ENCODE results near the gene PDCD1LG2.
A peak's percentile ranks its signal among the peaks of the same experiment; 100 is the strongest.
"Not testable (repeated sequence)": the region's sequence is repeated elsewhere in the genome, so short reads cannot be mapped to it uniquely, and the experiment has no call there.

Gene PDCD1LG2

GRCh38 chr9:5510360-5510931, at the start of gene PDCD1LG2:
Gene PDCD1LG2 (plus strand): TSS chr9:5510531. CDS start chr9:5522547, 12,016 bp downstream.
- DNase-seq (ENCODE audit: low read depth in 2 of 2) = peak in 1 of 2 donors; percentile 58

- not testable (repeated sequence) for DNase-seq (ENCODE audit: low read depth in 2 of 2)
Measured at GRCh38 chr9:5464831-5465330, 45.5 kb upstream of the PDCD1LG2 start.

GRCh38 chr9:5466005-5466404, 44.3 kb upstream of the PDCD1LG2 start:
- no peak for DNase-seq (ENCODE audit: low read depth in 2 of 2)

- no peak for DNase-seq (ENCODE audit: low read depth in 2 of 2)
Measured at GRCh38 chr9:5466766-5467165, 43.6 kb upstream of the PDCD1LG2 start.

GRCh38 chr9:5468850-5469249, 41.5 kb upstream of the PDCD1LG2 start:
- no peak for DNase-seq (ENCODE audit: low read depth in 2 of 2)

GRCh38 chr9:5470122-5470521, 40.2 kb upstream of the PDCD1LG2 start:
- DNase-seq (ENCODE audit: low read depth in 2 of 2) = no peak

- no peak for DNase-seq (ENCODE audit: low read depth in 2 of 2)
Measured at GRCh38 chr9:5470816-5471215, 39.5 kb upstream of the PDCD1LG2 start.

- DNase-seq (ENCODE audit: low read depth in 2 of 2) = not testable (repeated sequence)
Measured at GRCh38 chr9:5475611-5476010, 34.7 kb upstream of the PDCD1LG2 start.

GRCh38 chr9:5478206-5478605, 32.1 kb upstream of the PDCD1LG2 start:
- no peak for DNase-seq (ENCODE audit: low read depth in 2 of 2)

- no peak for DNase-seq (ENCODE audit: low read depth in 2 of 2)
Measured at GRCh38 chr9:5479994-5480694, 30.2 kb upstream of the PDCD1LG2 start.

GRCh38 chr9:5480919-5481318, 29.4 kb upstream of the PDCD1LG2 start:
- DNase-seq (ENCODE audit: low read depth in 2 of 2) = no peak

GRCh38 chr9:5481322-5482040, 28.9 kb upstream of the PDCD1LG2 start:
- DNase-seq (ENCODE audit: low read depth in 2 of 2) = no peak

- DNase-seq (ENCODE audit: low read depth in 2 of 2) = no peak
Measured at GRCh38 chr9:5482194-5482593, 28.1 kb upstream of the PDCD1LG2 start.

- no peak for DNase-seq (ENCODE audit: low read depth in 2 of 2)
Measured at GRCh38 chr9:5483306-5483705, 27.0 kb upstream of the PDCD1LG2 start.

GRCh38 chr9:5485378-5486085, 24.8 kb upstream of the PDCD1LG2 start:
- DNase-seq (ENCODE audit: low read depth in 2 of 2) = no peak

GRCh38 chr9:5486988-5487387, 23.3 kb upstream of the PDCD1LG2 start:
- no peak for DNase-seq (ENCODE audit: low read depth in 2 of 2)

- no peak for DNase-seq (ENCODE audit: low read depth in 2 of 2)
Measured at GRCh38 chr9:5488221-5489008, 21.9 kb upstream of the PDCD1LG2 start.

GRCh38 chr9:5489630-5490490, 20.5 kb upstream of the PDCD1LG2 start:
- no peak for DNase-seq (ENCODE audit: low read depth in 2 of 2)

GRCh38 chr9:5492965-5493678, 17.2 kb upstream of the PDCD1LG2 start:
- no peak for DNase-seq (ENCODE audit: low read depth in 2 of 2)
